ENCODE results near the gene SCN5A.

The SCN5A gene

DNA sequence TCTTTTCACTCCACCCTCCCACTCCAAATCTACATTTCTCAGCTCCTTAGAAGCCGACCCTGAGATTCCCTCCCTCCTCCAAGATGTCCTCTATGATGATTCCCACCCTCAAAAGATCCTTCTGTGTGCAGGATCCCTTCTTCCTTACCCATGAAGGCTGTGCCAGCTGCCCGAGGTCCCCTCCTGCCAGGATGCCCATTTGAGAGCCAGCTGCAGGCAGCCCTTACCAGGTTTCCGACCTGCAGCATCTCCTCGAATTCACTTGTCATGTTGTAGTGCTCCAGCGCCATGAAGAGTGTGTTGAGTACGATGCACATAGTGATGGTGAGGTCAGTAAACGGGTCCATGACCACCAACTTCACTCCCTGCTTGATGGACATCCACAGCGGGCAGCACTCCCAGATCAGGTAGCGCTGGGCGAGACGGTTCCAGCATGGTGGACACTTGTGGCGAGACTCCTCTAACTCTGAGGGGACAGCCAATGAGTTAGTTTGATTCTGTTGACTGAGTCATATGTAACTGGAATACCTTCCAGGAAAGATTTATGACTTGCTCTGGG is 51.9 kb downstream of the SCN5A start:
- no peak for DNase-seq

DNA sequence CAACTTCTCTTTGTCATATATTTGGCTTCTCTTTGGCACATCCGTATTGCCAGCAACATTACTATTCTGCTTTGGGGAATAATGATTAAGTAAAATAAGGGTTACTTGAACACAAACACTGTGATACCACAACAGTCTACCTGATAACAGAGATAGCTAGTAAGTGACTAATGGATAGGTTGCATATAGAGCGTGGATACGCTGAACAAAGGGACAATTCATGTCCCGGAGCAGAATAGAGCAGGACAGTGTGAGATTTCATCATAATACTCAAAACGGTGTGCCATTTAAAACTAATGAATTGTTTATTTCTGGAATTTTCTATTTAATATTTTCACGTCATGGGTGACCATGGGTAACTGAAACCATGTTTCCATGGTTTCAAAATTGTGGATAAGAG is 54.1 kb downstream of the SCN5A start:
- no peak for DNase-seq

DNA sequence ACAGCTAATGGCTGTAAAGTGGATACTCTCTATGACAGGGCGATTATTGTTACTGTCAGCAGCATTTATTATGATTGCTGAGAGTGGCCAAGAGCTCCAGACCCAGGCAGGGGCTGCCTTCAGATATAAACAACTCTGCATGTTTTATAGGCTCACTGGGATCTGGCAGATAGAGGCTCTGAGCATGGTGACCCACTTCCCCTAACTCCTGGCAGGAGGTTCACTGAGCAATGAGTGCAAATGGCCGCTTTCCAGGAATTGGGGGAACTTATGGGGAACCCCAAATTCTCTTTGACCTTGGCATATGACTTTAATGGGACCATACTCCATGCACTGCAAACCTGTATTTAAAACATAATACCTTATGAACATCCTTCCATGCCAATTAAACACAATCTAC is 59.0 kb downstream of the SCN5A start:
- no peak for DNase-seq

DNA sequence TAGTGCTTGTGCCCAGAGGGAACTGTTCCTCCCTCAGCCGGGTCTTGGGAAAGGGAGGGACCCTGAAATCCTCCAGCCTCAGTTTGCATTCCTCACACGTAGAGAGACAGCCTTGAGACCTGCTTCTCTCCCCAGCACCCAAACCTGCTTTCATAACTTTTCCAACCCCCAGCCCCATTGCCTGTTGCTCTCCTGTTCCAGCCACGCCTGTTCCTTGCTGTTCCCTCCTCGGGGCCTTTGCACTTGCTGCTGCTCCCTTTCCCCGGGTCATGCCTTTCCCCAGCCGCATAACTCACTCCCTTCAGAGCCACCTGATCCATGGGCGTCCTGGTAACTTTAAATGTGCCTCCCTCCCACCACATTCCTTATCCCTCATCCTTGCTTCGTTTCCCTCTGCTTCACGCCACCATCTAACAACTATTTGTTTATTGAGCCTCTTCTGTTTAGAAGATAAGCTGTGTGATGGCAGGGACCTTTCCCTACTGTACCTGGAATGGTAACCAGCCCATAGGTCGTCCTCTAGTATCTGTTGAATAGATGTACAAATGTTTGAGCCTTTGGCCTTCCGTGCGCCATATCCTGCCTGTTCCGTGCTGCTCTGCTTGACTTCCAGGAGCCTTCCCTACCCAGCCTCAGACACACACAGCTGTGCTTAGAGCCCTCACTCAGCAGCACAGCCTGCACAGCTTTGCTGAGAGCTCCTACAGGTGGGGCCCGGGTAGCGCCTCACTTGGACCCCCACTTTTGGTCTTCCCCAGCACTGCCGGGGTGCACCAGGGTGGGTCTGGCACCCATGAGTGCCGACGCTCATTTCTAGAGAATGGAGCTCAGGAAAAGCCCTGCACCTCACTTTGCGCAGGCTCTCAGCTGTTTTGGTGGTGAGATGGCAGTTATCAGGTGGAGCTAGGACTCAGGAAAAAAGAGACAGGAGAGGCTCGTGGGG is 60.2 kb downstream of the SCN5A start:
- no peak for DNase-seq

DNA sequence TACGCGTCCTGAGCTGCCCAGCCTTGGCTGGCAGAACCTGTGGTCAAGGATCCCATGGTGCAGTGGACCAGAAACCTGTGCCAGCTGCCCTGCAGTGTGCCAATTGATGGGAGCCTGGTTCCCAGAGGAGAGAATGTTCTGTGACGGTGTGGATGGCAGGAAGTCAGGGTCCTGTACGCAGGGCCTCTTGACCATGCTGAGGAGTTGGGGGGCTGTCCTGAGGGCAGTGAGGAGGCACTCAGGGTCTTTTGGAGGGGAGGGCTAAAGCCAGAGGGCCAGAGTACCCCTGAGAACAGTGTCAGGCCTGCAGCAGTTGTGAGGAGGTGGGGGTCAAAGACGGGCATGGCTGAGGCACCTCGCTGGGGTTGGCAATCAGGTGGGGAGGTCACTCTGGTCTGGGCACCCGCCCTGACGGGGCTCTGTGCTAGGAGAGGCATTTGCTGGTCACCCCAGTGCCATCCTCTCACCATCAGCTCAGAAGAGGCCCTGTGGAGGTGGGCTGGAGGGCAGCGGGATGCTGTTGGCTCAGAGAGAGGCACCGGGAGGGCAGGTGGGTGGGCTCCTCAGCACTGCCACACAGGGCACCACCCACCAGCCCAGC is 61.0 kb downstream of the SCN5A start:
- no peak for DNase-seq

DNA sequence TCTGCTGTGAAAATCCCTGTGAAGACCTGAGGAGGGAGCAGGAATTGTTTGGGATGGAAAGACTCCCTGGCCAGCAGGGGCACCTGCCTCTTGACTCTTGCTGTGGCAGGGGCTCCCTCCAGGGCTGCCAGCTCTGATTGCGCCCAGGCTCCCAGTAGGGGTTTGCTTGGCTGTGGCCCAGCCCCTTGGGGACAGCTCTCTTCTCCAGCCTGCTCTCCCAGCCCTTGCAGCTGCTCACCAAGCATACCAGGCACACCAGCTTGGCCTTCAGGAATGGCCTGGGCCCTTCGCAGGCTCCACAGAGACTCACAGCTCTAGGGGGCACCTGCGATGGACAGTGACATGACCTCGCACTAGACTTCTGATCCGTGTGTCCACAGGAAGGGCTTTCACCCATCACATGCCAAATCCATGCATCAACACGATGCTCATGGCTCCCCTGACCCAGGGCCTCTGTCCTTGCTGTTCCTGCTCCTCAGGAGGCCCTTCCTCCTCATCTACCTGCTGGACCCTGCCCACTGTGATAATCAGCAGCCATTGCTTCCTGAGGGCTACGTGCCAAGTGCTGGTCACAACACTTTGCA is 61.8 kb downstream of the SCN5A start:
- no peak for DNase-seq

DNA sequence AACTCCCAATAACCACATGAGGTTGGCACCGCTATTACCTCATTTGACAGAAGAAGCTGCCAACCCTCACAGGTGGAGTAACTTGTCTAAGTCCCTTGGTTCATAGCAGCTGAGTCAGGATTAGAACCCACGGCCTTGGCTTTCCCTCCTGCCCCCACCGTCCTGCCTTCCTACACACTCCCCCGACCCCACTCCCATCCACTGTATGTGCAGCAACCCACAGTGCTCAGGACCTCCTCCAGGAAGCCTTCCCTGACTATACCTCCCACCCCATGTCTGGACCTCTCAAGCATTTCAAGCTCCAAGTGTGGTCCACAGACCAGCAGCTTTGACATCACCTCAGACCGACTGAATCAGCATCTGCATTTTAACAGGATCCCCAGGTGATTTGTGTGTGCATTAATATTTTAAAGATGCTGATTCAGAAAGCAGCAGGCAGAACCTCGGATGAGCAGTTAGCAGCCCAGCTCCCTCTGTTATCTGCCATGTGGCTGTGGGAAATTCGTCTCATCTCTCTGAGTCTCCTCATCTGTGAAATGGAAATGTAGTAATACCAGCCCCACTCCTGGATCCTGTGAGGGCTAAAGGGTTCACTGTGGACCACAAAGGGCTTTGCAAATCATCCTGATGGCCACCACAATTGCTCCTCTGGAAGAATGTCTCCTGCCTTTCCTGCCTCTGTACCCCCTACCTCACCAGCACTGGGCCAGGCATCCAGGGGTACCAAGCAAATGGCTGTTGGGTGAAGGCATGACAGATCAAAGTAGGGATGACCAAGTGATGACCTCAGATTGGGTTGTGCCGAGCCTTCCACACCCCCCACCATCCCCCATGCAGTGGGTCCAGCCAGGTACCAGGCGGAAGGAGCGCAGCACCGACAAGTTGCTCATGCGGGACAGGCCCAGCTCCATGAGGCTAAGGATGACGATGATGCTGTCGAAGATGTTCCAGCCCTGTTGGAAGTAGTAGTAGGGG is 62.7 kb downstream of the SCN5A start:
- DNase-seq, result no peak

DNA sequence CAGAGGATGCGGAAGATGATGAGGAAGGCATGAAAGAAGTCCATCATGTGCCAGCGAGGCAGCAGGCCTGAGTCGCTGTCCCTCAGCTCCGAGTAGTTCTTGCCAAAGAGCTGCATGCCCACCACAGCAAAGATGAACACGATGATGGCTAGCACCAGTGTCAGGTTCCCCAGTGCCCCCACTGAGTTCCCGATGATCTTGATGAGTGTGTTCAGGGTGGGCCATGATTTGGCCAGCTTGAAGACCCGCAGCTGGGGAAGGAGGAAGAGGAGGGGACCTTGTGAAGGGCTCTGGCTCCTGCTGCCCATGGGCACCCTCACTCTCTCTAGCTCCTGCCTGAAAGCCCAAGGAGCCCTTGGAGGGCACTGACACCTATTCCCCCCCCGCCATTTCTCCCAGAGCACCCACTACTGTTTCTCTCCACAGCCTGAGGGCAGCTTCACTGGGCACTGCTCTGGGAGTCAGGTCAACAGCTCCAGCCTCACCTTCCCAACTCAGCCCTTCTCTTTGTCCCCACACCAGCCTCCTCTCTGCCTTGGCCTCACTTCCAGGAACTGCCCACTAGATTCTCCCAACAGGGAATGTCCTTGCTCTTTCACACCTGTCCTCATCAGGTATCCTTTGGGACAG is 63.6 kb downstream of the SCN5A start:
- no peak for DNase-seq

DNA sequence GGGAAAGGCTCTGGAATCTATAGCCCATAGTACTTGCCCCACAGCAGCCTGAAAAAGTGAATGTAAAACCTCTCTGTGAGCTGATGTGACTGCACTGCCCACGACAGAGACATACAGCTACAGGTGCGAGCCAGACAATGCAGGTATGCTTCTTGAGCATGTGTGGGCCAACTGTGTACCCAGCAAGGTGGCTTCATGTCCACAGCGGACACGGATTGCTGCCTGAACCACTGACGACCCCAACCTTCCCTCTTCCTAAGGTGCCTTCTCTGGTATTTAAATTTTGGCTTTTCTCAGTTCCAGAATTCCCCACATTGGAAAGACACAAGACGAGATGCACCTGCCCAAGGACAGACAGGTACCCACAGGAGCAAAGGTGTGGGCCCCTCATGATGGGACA is 65.8 kb downstream of the SCN5A start:
- no peak for DNase-seq

DNA sequence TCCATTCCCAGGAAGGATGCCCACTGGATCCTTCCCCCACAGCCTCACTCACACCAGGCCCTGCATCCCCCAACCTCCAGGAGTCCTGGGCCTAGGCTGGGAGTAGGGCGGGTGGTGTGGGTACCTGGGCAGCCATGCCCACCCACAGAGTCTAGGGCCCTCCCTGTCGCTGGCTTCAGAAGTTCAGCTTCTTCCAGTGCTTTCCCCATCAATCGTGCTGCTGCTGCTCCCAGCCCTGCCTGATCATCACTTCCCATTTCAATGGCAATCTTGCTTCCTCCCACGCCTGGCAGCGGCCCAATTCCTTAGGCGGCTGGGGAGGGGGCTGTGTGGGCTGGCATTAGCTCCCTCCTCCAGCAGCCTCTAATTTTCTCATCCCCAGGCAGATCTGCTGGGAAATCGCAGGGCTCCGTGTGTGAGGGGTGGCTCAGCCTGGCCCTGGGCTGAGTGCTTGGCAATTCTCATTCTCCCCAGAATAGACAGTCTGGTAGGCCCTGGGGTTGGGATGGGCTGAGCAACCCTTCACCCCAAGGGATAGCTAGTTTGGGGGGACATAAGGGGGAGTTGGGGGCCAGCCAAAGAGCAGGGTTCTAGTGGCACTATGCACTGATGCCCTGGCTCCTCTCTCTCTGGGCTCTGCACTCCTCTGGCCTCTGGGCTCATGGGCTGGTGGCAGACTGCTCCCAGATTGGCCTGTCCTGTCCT is 66.4 kb downstream of the SCN5A start:
- DNase-seq, result no peak

DNA sequence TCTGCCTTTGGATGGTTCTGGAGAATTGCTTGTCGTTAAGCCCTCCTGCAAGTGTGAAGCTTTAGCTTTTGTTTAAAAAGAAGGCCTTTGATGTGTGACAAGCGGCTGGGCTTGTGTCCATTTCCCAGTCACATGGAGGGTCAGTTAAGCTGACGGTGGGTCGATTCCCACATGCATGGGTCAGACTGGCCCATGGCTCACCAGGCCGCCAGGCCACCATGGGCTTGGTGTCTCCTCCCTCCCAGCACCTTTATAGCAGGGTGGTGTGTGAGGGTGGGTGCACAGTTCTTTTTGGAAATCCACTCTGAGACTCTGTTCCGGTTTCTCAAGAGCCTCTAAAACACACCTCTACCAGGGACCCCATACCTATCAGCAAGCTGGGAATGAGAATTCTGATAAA is 67.2 kb downstream of the SCN5A start:
- no peak for DNase-seq

DNA sequence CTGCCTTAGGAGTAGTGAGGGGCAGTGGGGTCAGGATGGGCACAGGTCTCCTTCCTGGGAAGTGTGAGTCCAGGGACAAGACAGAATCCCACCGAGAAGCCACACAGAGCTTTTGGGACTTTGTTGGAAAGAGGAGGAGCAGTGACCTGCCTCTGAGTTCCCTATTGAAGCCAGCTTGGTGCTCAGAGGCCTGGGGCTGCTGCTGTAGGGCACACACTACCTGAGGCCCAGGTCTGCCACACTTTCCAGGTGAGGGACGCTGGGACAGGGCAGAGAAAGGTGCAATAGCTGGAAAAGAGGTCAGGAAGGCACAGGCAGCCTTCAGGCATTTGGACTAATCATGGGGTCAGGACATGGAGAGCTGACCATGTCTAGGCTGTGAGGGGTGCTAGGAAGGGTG is 67.7 kb downstream of the SCN5A start:
- no peak for DNase-seq

DNA sequence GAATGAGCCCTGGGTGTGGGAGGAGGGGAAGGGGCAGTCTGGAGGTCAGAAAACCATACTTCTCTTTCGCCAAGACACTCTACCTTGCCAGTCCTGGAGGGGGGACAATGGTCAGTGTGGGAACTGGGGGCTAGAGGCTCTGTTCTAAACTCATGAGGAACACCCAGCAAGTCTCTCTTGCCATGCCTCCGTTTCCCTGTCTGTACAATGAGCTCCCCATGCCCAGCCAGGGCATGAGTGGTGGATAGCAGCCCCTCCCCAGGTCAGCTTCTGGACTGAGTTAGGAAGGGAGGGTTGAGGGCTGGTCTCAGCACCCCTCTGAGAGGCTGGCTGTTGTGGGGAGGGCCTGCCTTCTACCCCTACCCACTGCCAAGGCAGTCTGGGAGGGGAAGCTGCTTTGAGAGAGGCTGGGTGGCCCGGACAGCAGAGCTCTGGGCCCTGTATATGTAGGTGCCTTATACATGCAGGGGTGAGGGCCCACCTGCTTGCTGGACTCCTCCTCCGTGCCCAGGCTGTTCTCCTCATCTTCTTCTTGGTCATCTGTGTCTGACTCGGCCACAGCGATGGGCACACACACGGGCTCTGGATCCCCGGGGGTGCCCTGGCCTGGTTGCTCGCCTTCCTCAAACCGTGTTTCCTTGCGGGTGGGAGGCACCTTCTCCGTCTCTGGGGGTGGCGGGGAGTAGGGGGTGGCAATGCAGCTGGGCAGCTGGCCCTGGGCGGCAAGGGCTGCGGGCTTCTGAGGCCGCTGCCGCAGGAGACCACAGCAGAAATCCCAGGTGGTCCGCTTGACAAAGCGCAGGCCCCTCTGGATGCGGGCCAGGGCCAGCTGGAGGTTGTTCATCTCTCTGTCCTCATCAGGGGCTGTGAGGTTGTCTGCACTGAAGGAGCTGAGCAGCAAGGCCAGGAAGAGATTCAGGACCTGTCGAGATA is 68.8 kb downstream of the SCN5A start:
- no peak for DNase-seq

DNA sequence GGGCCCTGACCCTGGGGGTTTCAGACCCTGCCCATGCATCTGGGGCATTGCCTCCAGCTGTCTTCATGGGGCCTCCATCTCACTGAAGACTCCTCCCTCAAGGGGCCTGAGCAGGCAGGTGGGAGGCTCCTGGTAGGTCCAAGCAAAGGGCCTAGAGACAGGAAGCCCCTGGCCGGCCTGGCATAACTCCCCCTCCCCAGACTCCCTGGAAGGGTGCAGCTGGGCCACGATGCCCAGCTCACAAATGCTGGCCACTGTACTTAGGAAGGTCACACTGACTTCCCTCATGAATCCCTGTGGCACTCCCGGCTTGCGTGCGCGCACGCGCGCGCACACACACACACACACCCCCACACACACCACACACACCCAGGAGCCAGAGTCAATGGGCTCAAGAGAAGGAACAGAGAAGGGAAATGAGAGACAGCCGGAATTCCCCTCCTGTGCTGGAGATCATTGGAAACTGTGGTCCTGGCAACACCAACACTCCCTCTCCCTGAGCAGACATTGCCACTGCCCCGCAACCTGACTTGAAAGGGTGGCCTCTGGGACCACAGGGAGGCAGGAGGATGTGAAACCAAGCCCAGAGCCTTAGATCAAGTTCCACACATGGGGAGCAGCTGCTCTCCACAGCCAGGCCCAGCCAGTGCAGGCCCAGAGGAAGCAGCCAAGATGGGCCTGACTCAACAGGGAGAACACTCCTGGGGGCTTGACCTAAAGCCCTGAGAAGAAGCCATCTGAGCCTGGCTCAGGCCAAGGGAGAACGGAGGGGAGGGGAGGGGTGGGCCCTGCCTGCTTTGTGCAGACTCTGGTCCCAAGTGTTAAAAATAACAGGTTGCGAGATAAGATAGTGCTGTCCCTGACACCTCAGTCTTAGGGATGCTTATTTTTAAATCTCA is 69.7 kb downstream of the SCN5A start:
- DNase-seq, result no peak

DNA sequence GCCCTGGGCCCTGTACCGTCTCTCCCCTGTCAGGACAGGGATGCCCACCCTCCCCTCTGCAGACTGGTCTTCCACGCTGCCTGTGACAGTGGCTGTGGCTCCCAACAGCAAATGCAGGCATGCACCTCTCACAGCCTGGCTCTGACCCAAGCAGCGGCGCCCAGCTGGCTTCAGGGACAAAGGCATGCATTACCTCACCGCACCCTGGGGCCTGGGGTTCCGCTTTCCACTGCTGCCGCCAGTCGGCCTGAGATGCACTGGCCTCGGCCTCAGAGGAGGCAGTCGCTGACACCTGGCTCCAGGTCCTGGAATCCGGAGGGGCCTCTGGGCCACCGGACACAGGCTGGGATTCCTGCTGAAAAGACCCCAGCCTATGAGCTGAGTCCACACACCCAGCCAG is 70.3 kb downstream of the SCN5A start:
- DNase-seq, result no peak

DNA sequence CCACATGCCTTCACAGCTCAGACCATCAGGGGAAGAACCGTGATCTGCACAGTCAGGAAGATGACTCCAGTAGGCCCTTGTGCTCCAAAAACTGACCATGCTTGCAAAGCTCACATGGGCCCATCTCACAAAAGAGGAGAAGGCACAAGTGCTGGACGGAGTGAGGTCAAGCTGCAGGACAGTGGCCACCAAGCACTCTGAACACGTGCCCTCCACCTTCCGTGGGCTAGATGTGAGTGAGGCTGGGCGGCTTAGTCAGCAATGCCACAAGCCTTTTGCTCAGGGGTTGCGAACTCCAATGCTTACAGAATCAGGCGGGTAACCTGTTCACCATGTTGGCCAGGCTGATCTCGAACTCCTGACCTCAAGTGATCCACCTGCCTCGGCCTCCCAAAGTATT is 70.9 kb downstream of the SCN5A start:
- DNase-seq, result no peak

DNA sequence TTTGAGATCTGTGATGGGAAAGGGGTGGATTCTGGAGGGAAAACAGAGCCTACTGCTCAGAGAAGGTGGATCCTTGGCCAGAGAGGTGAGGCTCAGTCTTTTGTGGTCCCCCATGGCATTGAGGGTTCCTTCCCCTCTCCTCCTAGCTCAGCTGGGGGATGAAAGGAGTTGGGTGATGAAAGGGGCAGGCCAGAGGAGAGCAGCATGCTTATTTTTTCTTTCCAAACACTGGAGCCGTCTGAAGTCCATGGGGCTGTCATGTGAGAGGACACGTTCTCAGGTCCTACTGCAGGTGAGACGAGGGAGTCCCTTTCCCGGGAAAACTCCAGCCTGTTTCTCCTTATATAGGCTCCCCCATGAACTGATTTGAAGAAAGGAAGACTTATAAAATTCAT is 71.4 kb downstream of the SCN5A start:
- no peak for DNase-seq

DNA sequence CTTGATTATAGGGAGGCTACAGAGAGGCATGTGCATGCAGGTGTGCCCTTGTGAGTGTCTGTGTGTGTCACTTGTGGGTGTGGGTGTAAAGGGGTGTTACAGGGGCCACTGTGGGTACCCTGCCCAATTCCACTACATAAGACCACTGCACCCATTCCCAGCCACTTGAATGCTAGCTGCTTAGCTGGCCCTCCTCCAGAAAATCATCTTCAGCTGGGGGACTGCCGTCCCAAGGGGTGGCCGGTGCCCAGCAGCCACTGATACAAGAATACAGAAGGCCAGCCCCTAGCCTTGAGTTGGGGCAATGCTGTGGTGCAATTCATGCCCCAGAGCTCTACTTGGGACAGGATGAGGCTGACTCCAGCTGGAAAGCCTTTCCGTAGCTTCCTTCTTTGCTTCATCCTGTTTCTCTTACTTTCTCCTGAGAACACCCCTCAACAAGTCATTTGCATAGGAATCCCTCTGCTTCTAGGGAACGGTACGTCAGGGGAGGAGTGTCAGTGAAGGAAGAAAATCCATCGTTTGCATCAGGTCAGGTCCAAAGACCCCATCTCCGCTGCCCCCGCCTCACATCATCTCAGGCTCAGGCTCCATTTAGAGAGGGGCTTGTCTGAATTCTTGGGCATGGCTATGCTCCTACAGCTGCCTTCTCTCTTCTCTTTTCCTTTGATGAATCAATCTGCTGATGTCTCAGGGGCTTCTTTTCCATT is 72.0 kb downstream of the SCN5A start:
- DNase-seq, result no peak
